ENCODE measurements around the gene WDR64. TPM values are rescaled to one million over a fixed set of nuclear protein-coding genes. Genes with fewer than 3 reads are reported as not detected.
A peak's percentile ranks its signal among the peaks of the same experiment; 100 is the strongest.

WDR64 gene
- total RNA-seq, 1 donor from 2014 or later = not detected

- Mint-ChIP-seq H3K27me3 (ENCODE audit: unreplicated experiment) (no peaks in the 10 kb centered on the region), H3K4me1 (ENCODE audit: low read depth, unreplicated experiment) (no peaks in the 10 kb centered on the region), H3K9me3 (ENCODE audit: unreplicated experiment) (no peaks in the 10 kb centered on the region), H3K4me3 (ENCODE audit: unreplicated experiment) (no peak overlapping the region), H3K36me3 (ENCODE audit: unreplicated experiment) (no peaks in the 10 kb centered on the region), H3K27ac (ENCODE audit: unreplicated experiment) (peak overlapping the region; percentile 93)
- TF ChIP-seq CTCF (IDR thresholded peaks at IDR 0.05; ENCODE audit: partially characterized antibody, unreplicated experiment) = no peak
- DNase-seq = no peak
These were observed 189.6 kb downstream of the WDR64 start for GRCh38 chr1:241841691-241842090.

GRCh38 chr1:241842565-241842964, 190.5 kb downstream of the WDR64 start:
- Mint-ChIP-seq H3K36me3 (ENCODE audit: unreplicated experiment) (no peaks in the 10 kb centered on the region), H3K27ac (ENCODE audit: unreplicated experiment) (no peak overlapping the region), H3K4me1 (ENCODE audit: low read depth, unreplicated experiment) (no peaks in the 10 kb centered on the region), H3K27me3 (ENCODE audit: unreplicated experiment) (peaks cover 1% of the 10 kb centered on the region), H3K4me3 (ENCODE audit: unreplicated experiment) (no peak overlapping the region), H3K9me3 (ENCODE audit: unreplicated experiment) (no peaks in the 10 kb centered on the region)
- TF ChIP-seq CTCF (IDR thresholded peaks at IDR 0.05; ENCODE audit: partially characterized antibody, unreplicated experiment) = no peak
- DNase-seq = no peak

- Mint-ChIP-seq H3K9me3 (ENCODE audit: unreplicated experiment) (no peaks in the 10 kb centered on the region), H3K4me1 (ENCODE audit: low read depth, unreplicated experiment) (peaks cover 10% of the 10 kb centered on the region), H3K36me3 (ENCODE audit: unreplicated experiment) (no peaks in the 10 kb centered on the region), H3K27me3 (ENCODE audit: unreplicated experiment) (peaks cover 2% of the 10 kb centered on the region), H3K4me3 (ENCODE audit: unreplicated experiment) (no peak overlapping the region), H3K27ac (ENCODE audit: unreplicated experiment) (no peak overlapping the region)
- DNase-seq = no peak
- TF ChIP-seq CTCF (IDR thresholded peaks at IDR 0.05; ENCODE audit: partially characterized antibody, unreplicated experiment) = no peak
These were observed 192.5 kb downstream of the WDR64 start for GRCh38 chr1:241844593-241844992.

- no peaks in the 10 kb centered on the region for H3K9me3 Mint-ChIP-seq (ENCODE audit: unreplicated experiment)
These were observed 194.3 kb downstream of the WDR64 start for GRCh38 chr1:241846375-241846774.

More at GRCh38 chr1:241846375-241846774, 194.3 kb downstream of the WDR64 start:
- Mint-ChIP-seq H3K27me3 (ENCODE audit: unreplicated experiment) (peaks cover 2% of the 10 kb centered on the region), H3K36me3 (ENCODE audit: unreplicated experiment) (no peaks in the 10 kb centered on the region), H3K27ac (ENCODE audit: unreplicated experiment) (no peak overlapping the region), H3K4me1 (ENCODE audit: low read depth, unreplicated experiment) (peaks cover 10% of the 10 kb centered on the region), H3K4me3 (ENCODE audit: unreplicated experiment) (no peak overlapping the region)
- no peak for TF ChIP-seq CTCF (IDR thresholded peaks at IDR 0.05; ENCODE audit: partially characterized antibody, unreplicated experiment)
- no peak for DNase-seq

All from glutamatergic neuron (in vitro differentiated cells).